Adrenal gland (tissue), 5 donors: ENCODE measurements around the gene MT1B.

Experiments
- CTCF ChIP-seq, 6 experiments: fragments of 450-650 bp in 4 of 6; fragments of 200-600 bp in 2 of 6; sonication (generic) in 1 of 6; IDR thresholded peaks; 1 replicate in 5 of 6; 2 replicates in 1 of 6; pipeline versions ENCODE4 v1.5.1 to v1.8.0; 2016 to 2021; ENCODE audit warnings: antibody characterized with exemption in 6 of 6, mild to moderate bottlenecking in 2 of 6, moderate library complexity in 1 of 6
- POLR2A ChIP-seq, 2 donors: fragments of 450-650 bp; IDR thresholded peaks; one replicate each; pipeline ENCODE4 v1.6.1; 2017; ENCODE audit warnings: antibody characterized with exemption in 2 of 2, mild to moderate bottlenecking in 2 of 2, moderate library complexity in 1 of 2
- donor health status: DM: no; HTN: no; CAD: no.

- TF ChIP-seq CTCF (IDR thresholded peaks at IDR 0.05) (peak in 1 of 6 experiments; percentile 26), POLR2A (IDR thresholded peaks at IDR 0.05) (no peak)
Measured at GRCh38 chr16:56607675-56608042, 44.0 kb upstream of the MT1B start.
